ENCODE results near the gene SNRPF. TPM values are rescaled to one million over a fixed set of nuclear protein-coding genes. Genes with fewer than 3 reads are reported as not detected.

SNRPF gene
- total RNA-seq, 1 donor from 2014 or later = 12.1 TPM

GRCh38 chr12:95852133-95852532 is 6.6 kb upstream of the SNRPF start:
- DNase-seq (ENCODE audit: missing footprints) = no peak
- ATAC-seq = no peak
- intact Hi-C loops (cut with DNase I) = no loop called here

- ATAC-seq = no peak
- no peak for DNase-seq (ENCODE audit: missing footprints)
- intact Hi-C loops (cut with DNase I) = no loop called here
Observed at GRCh38 chr12:95857156-95857555, 1.6 kb upstream of the SNRPF start.

- DNase-seq (ENCODE audit: missing footprints) (no peak), ATAC-seq (no peak)
- intact Hi-C loops (cut with DNase I) = no loop called here
Observed at GRCh38 chr12:95857799-95858198, 953 bp upstream of the SNRPF start.

- DNase-seq (ENCODE audit: missing footprints) (no peak), ATAC-seq (no peak)
- intact Hi-C loops (cut with DNase I) = no loop called here
Observed at GRCh38 chr12:95859344-95859816, 628 bp downstream of the SNRPF start.

- ATAC-seq (no peak), DNase-seq (ENCODE audit: missing footprints) (no peak)
- intact Hi-C loops (cut with DNase I) = no loop called here
Observed at GRCh38 chr12:95859947-95860850, 1.4 kb downstream of the SNRPF start.

GRCh38 chr12:95862038-95862437 is 3.3 kb downstream of the SNRPF start:
- ATAC-seq (no peak), DNase-seq (ENCODE audit: missing footprints) (no peak)
- intact Hi-C loops (cut with DNase I) = no loop called here

GRCh38 chr12:95863337-95863736 is 4.6 kb downstream of the SNRPF start:
- ATAC-seq = no peak
- DNase-seq (ENCODE audit: missing footprints) = no peak
- intact Hi-C loops (cut with DNase I) = no loop called here

- intact Hi-C loops (cut with DNase I) = no loop called here
- ATAC-seq (no peak), DNase-seq (ENCODE audit: missing footprints) (no peak)
Observed at GRCh38 chr12:95870897-95871296, 12.1 kb downstream of the SNRPF start.

- intact Hi-C loops (cut with DNase I) = no loop called here
- ATAC-seq (no peak), DNase-seq (ENCODE audit: missing footprints) (no peak)
Observed at GRCh38 chr12:95874452-95874851, 15.7 kb downstream of the SNRPF start.

- no peak for DNase-seq (ENCODE audit: missing footprints)
- no peak for ATAC-seq
- intact Hi-C loops (cut with DNase I) = no loop called here
Observed at GRCh38 chr12:95877622-95878021, 18.9 kb downstream of the SNRPF start.

GRCh38 chr12:95880895-95881294 is 22.1 kb downstream of the SNRPF start:
- intact Hi-C loops (cut with DNase I) = no loop called here
- no peak for ATAC-seq
- DNase-seq (ENCODE audit: missing footprints) = no peak

- ATAC-seq = no peak
- intact Hi-C loops (cut with DNase I) = no loop called here
Observed at GRCh38 chr12:95881331-95881955, 22.7 kb downstream of the SNRPF start.

GRCh38 chr12:95882080-95882479 is 23.3 kb downstream of the SNRPF start:
- intact Hi-C loops (cut with DNase I) = no loop called here
- no peak for ATAC-seq
- no peak for DNase-seq (ENCODE audit: missing footprints)

More at GRCh38 chr12:95881331-95881955, 22.7 kb downstream of the SNRPF start:
- DNase-seq (ENCODE audit: missing footprints) = no peak

GRCh38 chr12:95882873-95883272 is 24.1 kb downstream of the SNRPF start:
- intact Hi-C loops (cut with DNase I) = no loop called here
- no peak for DNase-seq (ENCODE audit: missing footprints)
- no peak for ATAC-seq

GRCh38 chr12:95884998-95885397 is 26.2 kb downstream of the SNRPF start:
- ATAC-seq (no peak), DNase-seq (ENCODE audit: missing footprints) (no peak)
- intact Hi-C loops (cut with DNase I) = no loop called here

GRCh38 chr12:95887311-95887710 is 28.6 kb downstream of the SNRPF start:
- ATAC-seq (no peak), DNase-seq (ENCODE audit: missing footprints) (no peak)
- intact Hi-C loops (cut with DNase I) = no loop called here

- no peak for DNase-seq (ENCODE audit: missing footprints)
- no peak for ATAC-seq
- intact Hi-C loops (cut with DNase I) = no loop called here
Observed at GRCh38 chr12:95890958-95891357, 32.2 kb downstream of the SNRPF start.

GRCh38 chr12:95896846-95897245 is 38.1 kb downstream of the SNRPF start:
- no peak for ATAC-seq
- no peak for DNase-seq (ENCODE audit: missing footprints)
- intact Hi-C loops (cut with DNase I) = no loop called here

- intact Hi-C loops (cut with DNase I) = no loop called here
Observed at GRCh38 chr12:95898081-95898480, 39.3 kb downstream of the SNRPF start.

GRCh38 chr12:95908573-95908972 is 49.8 kb downstream of the SNRPF start:
- intact Hi-C loops (cut with DNase I) = no loop called here
- DNase-seq (ENCODE audit: missing footprints) = no peak
- ATAC-seq = no peak

More at GRCh38 chr12:95898081-95898480, 39.3 kb downstream of the SNRPF start:
- ATAC-seq = no peak
- no peak for DNase-seq (ENCODE audit: missing footprints)
